HCT116 (cell line): ENCODE data around the gene PALB2.

Source experiments
- CEBPB ChIP-seq: IDR thresholded peaks from 2 replicates; pipeline ENCODE4 v1.6.1; 2012; ENCODE audit warnings: low read depth
- CTCF ChIP-seq, 3 experiments: fragments of 200-600 bp in 1 of 3; sonication (generic) in 1 of 3; IDR thresholded peaks in 2 of 3; conservative IDR thresholded peaks in 1 of 3; 2 replicates each; pipeline ENCODE4 v1.5.1; 2012 to 2017; ENCODE audit warnings: low read depth in 2 of 3, low read length in 2 of 3, antibody characterized with exemption in 1 of 3, borderline replicate concordance in 1 of 3, control low read depth in 1 of 3, mild to moderate bottlenecking in 1 of 3, mixed read lengths in 1 of 3, mixed run types in 1 of 3, moderate library complexity in 1 of 3; ENCODE audit not compliant: insufficient read depth in 1 of 3
- EZH2 ChIP-seq: fragments of 200-600 bp; sonication (generic); IDR thresholded peaks from 2 replicates; pipeline ENCODE4 v1.6.1; 2017; ENCODE audit warnings: antibody characterized with exemption, mixed run types
- JUND ChIP-seq: IDR thresholded peaks from 2 replicates; pipeline ENCODE4 v1.6.1; 2012
- MAX ChIP-seq: IDR thresholded peaks from 2 replicates; pipeline ENCODE4 v1.6.1; 2012
- POLR2A ChIP-seq: IDR thresholded peaks from 2 replicates; pipeline ENCODE4 v1.7.0; 2011; ENCODE audit warnings: borderline replicate concordance; ENCODE audit not compliant: insufficient read depth, insufficient read length; ENCODE audit errors: extremely low read depth
- POLR2AphosphoS5 ChIP-seq: IDR thresholded peaks from 2 replicates; pipeline ENCODE4 v1.6.1; 2011; ENCODE audit warnings: mild to moderate bottlenecking, low read depth, low read length, moderate library complexity
- RAD21 ChIP-seq: IDR thresholded peaks from 2 replicates; pipeline ENCODE4 v1.6.1; 2012; ENCODE audit warnings: low read depth, mild to moderate bottlenecking
- REST ChIP-seq: IDR thresholded peaks from 2 replicates; pipeline ENCODE4 v1.6.1; 2012; ENCODE audit warnings: low read depth
- YY1 ChIP-seq: IDR thresholded peaks from 2 replicates; pipeline ENCODE4 v1.6.1; 2011; ENCODE audit warnings: low read length, low read depth, moderate library complexity, mild to moderate bottlenecking; ENCODE audit not compliant: insufficient replicate concordance; ENCODE audit errors: extremely low read depth
- ZFX ChIP-seq: fragments of 450-650 bp; IDR thresholded peaks from 2 replicates; pipeline ENCODE4 v1.6.1; 2017
- ZNF274 ChIP-seq: fragments of 200-500 bp; sonication (Bioruptor generic); IDR thresholded peaks from 2 replicates; pipeline ENCODE4 v1.6.1; 2014; ENCODE audit warnings: mild to moderate bottlenecking, low read depth, low read length, inconsistent platforms

GRCh38 chr16:23670137-23670776 lies 29.1 kb upstream of the PALB2 start:
- TF ChIP-seq CTCF (IDR thresholded peaks at IDR 0.05 in 2 of 3, conservative IDR thresholded peaks at IDR 0.05 in 1 of 3; ENCODE audit: borderline replicate concordance in 1 of 3, insufficient read depth in 1 of 3, low read depth in 2 of 3, low read length in 2 of 3) = no peak
- TF ChIP-seq ZNF274 = no peak
- TF ChIP-seq ZFX = no peak
- TF ChIP-seq YY1 = no peak
- no peak for TF ChIP-seq EZH2
- no peak for TF ChIP-seq REST
- TF ChIP-seq JUND = no peak
- no peak for TF ChIP-seq RAD21
- TF ChIP-seq POLR2A = no peak
- TF ChIP-seq POLR2AphosphoS5 = no peak
- no peak for TF ChIP-seq CEBPB
- no peak for TF ChIP-seq MAX
